KMS-11 (cell line): ENCODE measurements around the gene PCSK6.

ENCODE experiments used
- H2AFZ ChIP-seq: fragments of 200-600 bp; sonication (generic); 2 replicates; pipeline ENCODE4 v1.6.1; 2016; ENCODE audit warnings: antibody characterized with exemption, mixed run types, low read depth
- H3K27ac ChIP-seq: fragments of 200-600 bp; sonication (generic); 2 replicates; pipeline ENCODE4 v1.6.1; 2016; ENCODE audit warnings: mild to moderate bottlenecking, mixed run types
- H3K27me3 ChIP-seq: fragments of 200-600 bp; sonication (generic); 2 replicates; pipeline ENCODE4 v1.6.1; 2017; ENCODE audit warnings: mild to moderate bottlenecking, low read depth, mixed run types, moderate library complexity; ENCODE audit not compliant: insufficient read depth
- H3K36me3 ChIP-seq: fragments of 200-600 bp; sonication (generic); 2 replicates; pipeline ENCODE4 v1.6.1; 2017; ENCODE audit warnings: mild to moderate bottlenecking, mixed run types; ENCODE audit not compliant: insufficient read depth
- H3K4me1 ChIP-seq: fragments of 200-600 bp; sonication (generic); 2 replicates; pipeline ENCODE4 v1.6.1; 2016; ENCODE audit warnings: mild to moderate bottlenecking, low read depth, mixed run types; ENCODE audit not compliant: poor library complexity, severe bottlenecking
- H3K4me2 ChIP-seq: fragments of 200-600 bp; sonication (generic); 2 replicates; pipeline ENCODE4 v1.7.0; 2016; ENCODE audit warnings: mild to moderate bottlenecking, mixed run types
- H3K4me3 ChIP-seq: fragments of 200-600 bp; sonication (generic); IDR thresholded peaks from 2 replicates; pipeline ENCODE4 v1.6.1; 2017; ENCODE audit warnings: low read depth, low read length, mixed read lengths; ENCODE audit not compliant: insufficient read depth
- H3K79me2 ChIP-seq: fragments of 200-600 bp; sonication (generic); 2 replicates; pipeline ENCODE4 v1.6.1; 2016; ENCODE audit warnings: low read depth, mixed run types; ENCODE audit not compliant: insufficient read depth
- H3K9ac ChIP-seq: fragments of 200-600 bp; sonication (generic); 2 replicates; pipeline ENCODE4 v1.6.1; 2016; ENCODE audit warnings: mild to moderate bottlenecking, mixed run types
- H4K20me1 ChIP-seq: fragments of 200-600 bp; sonication (generic); 2 replicates; pipeline ENCODE4 v1.6.1; 2016; ENCODE audit warnings: mild to moderate bottlenecking, mixed run types; ENCODE audit not compliant: insufficient read depth
- TF ChIP-seq, protein P1 (sequence below): fragments of 200-600 bp; sonication (generic); conservative IDR thresholded peaks from 2 replicates; pipeline ENCODE4 v1.6.1; 2017; ENCODE audit warnings: low read depth, mild to moderate bottlenecking, antibody characterized with exemption, low read length, moderate library complexity, mixed read lengths

The PCSK6 gene

DNA sequence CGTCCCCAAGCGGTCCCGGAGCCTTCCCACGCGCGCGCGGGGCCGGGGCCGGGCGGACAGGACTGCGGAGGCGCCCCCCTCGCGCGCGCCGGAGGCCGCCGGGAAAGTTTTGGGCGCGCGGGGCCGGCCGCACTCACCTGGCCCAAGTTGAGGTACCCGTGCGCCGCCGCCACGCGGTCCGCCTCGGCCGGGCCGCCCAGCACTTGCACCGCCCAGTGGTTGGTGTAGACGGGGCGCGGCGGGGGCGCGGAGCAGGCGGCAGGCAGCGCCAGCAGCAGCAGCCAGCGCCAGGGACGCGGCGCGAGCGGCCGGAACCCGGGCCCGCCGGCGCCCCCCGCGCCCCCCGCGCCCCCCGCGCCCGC is 289 bp downstream of the PCSK6 start:
- no peaks in the 10 kb centered on the region for H3K79me2 ChIP-seq
- H3K36me3 ChIP-seq = no peaks in the 10 kb centered on the region
- no peaks in the 10 kb centered on the region for H4K20me1 ChIP-seq
- no peak overlapping the region for H3K9ac ChIP-seq
- no peaks in the 10 kb centered on the region for H3K4me1 ChIP-seq
- no peak overlapping the region for H3K27ac ChIP-seq
- no peak overlapping the region for H3K4me2 ChIP-seq
- no peaks in the 10 kb centered on the region for H3K27me3 ChIP-seq
- no peak overlapping the region for H3K4me3 ChIP-seq
- TF ChIP-seq, protein P1, sequence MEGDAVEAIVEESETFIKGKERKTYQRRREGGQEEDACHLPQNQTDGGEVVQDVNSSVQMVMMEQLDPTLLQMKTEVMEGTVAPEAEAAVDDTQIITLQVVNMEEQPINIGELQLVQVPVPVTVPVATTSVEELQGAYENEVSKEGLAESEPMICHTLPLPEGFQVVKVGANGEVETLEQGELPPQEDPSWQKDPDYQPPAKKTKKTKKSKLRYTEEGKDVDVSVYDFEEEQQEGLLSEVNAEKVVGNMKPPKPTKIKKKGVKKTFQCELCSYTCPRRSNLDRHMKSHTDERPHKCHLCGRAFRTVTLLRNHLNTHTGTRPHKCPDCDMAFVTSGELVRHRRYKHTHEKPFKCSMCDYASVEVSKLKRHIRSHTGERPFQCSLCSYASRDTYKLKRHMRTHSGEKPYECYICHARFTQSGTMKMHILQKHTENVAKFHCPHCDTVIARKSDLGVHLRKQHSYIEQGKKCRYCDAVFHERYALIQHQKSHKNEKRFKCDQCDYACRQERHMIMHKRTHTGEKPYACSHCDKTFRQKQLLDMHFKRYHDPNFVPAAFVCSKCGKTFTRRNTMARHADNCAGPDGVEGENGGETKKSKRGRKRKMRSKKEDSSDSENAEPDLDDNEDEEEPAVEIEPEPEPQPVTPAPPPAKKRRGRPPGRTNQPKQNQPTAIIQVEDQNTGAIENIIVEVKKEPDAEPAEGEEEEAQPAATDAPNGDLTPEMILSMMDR = no peak
- no peak overlapping the region for H2AFZ ChIP-seq

DNA sequence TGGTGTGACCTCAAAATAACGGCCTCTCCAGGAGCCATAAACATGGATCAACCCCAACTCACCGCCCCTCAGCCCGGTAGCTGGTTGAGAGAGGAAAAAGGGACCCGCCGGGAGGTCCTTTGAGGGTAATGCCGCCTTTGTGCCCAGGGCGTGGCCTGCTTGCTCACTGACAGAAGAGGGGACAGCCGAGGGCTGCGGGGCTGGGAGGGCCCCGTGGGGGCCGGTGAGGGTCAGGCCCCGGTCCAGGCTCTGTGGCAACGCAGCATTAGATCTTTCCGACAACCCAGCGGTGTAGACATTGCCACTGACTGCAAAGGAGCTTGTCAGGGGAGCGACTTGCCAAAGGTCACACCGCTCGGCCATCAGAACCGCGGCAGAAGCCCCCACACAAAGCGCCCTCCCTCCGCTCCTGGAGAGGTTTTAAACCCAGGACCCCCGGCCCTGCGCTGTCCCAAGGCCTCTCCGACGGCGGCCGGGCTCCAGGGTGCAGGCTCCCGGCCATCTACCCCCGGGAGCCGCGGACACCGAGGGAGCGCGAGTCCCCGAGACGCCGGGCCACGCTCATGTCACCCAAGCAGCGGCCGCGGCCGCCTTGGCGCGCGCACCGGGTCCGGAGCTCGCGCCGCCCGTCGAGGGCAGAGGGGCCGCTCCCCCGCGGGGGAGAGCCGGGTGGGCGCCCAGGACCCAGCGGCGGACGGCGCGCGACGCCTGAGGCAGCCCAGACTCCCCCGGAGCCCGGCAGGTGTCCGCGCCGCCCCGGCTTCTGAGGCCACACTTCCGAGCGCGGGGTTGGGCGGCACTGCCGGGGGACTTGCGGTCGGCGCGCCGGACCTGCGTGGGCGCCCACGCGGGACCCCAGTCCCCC is 975 bp downstream of the PCSK6 start:
- H2AFZ ChIP-seq = no peak overlapping the region
- H3K36me3 ChIP-seq = no peaks in the 10 kb centered on the region
- no peaks in the 10 kb centered on the region for H4K20me1 ChIP-seq
- H3K4me3 ChIP-seq = no peak overlapping the region
- H3K9ac ChIP-seq = no peak overlapping the region
- H3K79me2 ChIP-seq = no peaks in the 10 kb centered on the region
- TF ChIP-seq, protein P1 = no peak
- H3K4me2 ChIP-seq = no peak overlapping the region
- H3K4me1 ChIP-seq = no peaks in the 10 kb centered on the region
- H3K27ac ChIP-seq = no peak overlapping the region
- no peaks in the 10 kb centered on the region for H3K27me3 ChIP-seq

DNA sequence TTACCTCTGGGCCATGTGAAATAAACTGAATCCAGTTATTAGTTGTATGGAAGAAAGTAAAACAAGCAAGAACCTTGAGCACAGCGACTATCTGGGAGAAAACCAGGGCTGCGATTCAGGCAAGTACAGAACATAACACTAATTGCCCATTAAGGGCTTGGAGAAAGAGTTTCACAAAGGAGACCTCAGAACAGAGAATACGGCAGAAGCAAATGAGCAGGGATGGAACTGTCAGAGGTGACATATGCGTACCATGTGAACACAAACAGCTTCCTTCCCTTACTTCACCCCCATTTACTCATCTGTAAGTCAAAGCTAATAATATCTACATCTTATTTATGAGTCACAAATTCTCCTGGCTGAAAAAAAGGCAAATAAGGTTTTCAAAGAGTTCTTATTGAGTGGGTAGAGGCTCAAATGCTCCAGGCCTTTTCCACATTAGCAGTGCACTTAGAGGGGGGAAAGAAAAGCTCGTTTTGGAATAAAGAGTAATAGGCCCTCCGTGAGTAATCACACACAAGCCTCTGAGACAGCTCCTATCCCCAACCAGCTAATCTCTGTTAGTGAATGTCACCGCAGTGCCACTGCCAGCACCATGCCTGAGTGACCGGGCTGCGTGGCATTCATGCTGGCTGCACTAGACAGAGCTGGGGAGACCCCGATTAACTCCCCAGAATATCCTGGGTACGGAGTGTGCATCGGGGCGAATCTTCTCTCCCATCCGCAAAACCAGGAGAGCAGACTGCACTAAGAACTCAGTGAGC is 2.6 kb downstream of the PCSK6 start:
- Histone ChIP-seq H3K4me3 (no peak overlapping the region), H3K4me2 (no peak overlapping the region), H3K36me3 (no peaks in the 10 kb centered on the region), H3K27ac (no peak overlapping the region), H4K20me1 (no peaks in the 10 kb centered on the region), H3K27me3 (no peaks in the 10 kb centered on the region), H3K9ac (no peak overlapping the region), H3K79me2 (no peaks in the 10 kb centered on the region), H3K4me1 (no peaks in the 10 kb centered on the region), H2AFZ (no peak overlapping the region)
- TF ChIP-seq, protein P1 = no peak

DNA sequence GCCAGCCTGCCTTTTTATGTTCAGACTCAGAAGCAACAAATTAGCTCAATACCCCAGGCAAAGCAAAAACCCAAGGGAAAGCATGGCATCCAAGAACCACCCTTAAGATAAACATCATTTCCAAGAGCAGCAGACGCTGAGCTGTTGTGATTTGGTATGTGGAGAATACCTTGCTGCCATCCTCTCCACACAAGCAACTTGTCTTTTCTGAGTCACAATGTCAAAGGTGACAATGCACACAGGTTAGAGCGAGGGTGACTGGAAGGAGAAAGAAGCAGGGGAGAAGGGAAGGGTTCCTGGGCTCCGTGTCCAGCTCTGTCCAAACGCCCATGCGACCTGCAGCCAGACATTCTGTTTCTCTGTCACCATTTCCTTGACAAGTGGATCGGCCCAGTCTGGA is 6.0 kb downstream of the PCSK6 start:
- no peak overlapping the region for H2AFZ ChIP-seq
- no peaks in the 10 kb centered on the region for H3K36me3 ChIP-seq
- H3K9ac ChIP-seq = no peak overlapping the region
- H3K27ac ChIP-seq = no peak overlapping the region
- H3K4me1 ChIP-seq = no peaks in the 10 kb centered on the region
- H3K79me2 ChIP-seq = no peaks in the 10 kb centered on the region
- H3K27me3 ChIP-seq = no peaks in the 10 kb centered on the region
- TF ChIP-seq, protein P1 = no peak
- no peaks in the 10 kb centered on the region for H4K20me1 ChIP-seq
- no peak overlapping the region for H3K4me2 ChIP-seq
- H3K4me3 ChIP-seq = no peak overlapping the region
